ENCODE data around the gene CLIC6. TPM values are rescaled to one million over a fixed set of nuclear protein-coding genes. Genes with fewer than 3 reads are reported as not detected.

CLIC6 gene
- total RNA-seq, 1 experiment from 2014 or later = not detected

- Mint-ChIP-seq H3K9me3 (ENCODE audit: unreplicated experiment) (peaks cover 10% of the 10 kb centered on the region), H3K27me3 (ENCODE audit: insufficient read depth, unreplicated experiment) (no peaks in the 10 kb centered on the region), H3K27ac (ENCODE audit: unreplicated experiment) (no peak overlapping the region), H3K4me3 (ENCODE audit: unreplicated experiment) (no peak overlapping the region), H3K36me3 (ENCODE audit: insufficient read depth, unreplicated experiment) (no peaks in the 10 kb centered on the region), H3K4me1 (ENCODE audit: low read depth, unreplicated experiment) (peaks cover 17% of the 10 kb centered on the region)
- H3K9me3 ChIP-seq = no peaks in the 10 kb centered on the region
- no peak overlapping the region for H3K4me3 ChIP-seq (ENCODE audit: low read depth, low read length)
- peaks cover 8% of the 10 kb centered on the region; the same call in 1 of the 2 replicates for H3K4me1 ChIP-seq
- no peak for DNase-seq
- no TSS peak for BruUV-seq (replicated peaks)
- intact Hi-C loops (cut with micrococcal nuclease; ENCODE audit: unreplicated experiment) = no loop called here
- no peaks in the 10 kb centered on the region for H3K27me3 ChIP-seq (replicated peaks; ENCODE audit: control insufficient read depth, insufficient read depth, low read length)
- H3K36me3 ChIP-seq (ENCODE audit: control insufficient read depth, insufficient read depth, low read length) = no peaks in the 10 kb centered on the region
- POLR2A ChIA-PET = no interaction called here
- TF ChIP-seq, protein P1, sequence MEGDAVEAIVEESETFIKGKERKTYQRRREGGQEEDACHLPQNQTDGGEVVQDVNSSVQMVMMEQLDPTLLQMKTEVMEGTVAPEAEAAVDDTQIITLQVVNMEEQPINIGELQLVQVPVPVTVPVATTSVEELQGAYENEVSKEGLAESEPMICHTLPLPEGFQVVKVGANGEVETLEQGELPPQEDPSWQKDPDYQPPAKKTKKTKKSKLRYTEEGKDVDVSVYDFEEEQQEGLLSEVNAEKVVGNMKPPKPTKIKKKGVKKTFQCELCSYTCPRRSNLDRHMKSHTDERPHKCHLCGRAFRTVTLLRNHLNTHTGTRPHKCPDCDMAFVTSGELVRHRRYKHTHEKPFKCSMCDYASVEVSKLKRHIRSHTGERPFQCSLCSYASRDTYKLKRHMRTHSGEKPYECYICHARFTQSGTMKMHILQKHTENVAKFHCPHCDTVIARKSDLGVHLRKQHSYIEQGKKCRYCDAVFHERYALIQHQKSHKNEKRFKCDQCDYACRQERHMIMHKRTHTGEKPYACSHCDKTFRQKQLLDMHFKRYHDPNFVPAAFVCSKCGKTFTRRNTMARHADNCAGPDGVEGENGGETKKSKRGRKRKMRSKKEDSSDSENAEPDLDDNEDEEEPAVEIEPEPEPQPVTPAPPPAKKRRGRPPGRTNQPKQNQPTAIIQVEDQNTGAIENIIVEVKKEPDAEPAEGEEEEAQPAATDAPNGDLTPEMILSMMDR (IDR thresholded peaks at IDR 0.05; ENCODE audit: insufficient read depth in 1 of 2, low read depth in 1 of 2, low read length in 1 of 2, severe bottlenecking in 1 of 2, unreplicated experiment in 1 of 2) = no peak
- CTCF ChIA-PET = no interaction called here
Measured at GRCh38 chr21:34740198-34740597, 71.4 kb downstream of the CLIC6 start.

DNA sequence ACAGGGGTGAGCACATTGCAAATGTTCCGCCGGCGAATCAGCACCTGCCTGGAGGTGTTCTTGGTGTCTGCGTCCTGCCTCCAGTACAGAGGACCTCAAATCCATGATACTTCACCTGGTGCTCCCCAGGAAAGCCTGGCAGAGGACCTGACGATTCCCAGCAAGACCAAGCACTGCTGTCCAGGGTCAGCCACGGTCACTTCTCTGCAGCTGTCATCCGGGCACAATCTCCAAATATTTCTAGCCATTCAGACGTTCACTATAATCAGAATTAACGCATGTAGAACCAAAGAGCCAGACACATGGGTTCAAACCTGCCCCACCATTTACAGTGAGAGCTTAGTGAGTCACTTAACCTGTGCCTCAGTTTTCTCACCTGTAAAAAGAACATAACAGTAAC lies 74.5 kb downstream of the CLIC6 start:
- H3K36me3 Mint-ChIP-seq (ENCODE audit: insufficient read depth, unreplicated experiment) = no peaks in the 10 kb centered on the region
- intact Hi-C loops (cut with micrococcal nuclease; ENCODE audit: unreplicated experiment) = no loop called here
- no peak for DNase-seq
- peaks cover 1% of the 10 kb centered on the region for H3K4me1 Mint-ChIP-seq (ENCODE audit: low read depth, unreplicated experiment)
- no peak overlapping the region for H3K4me3 Mint-ChIP-seq (ENCODE audit: unreplicated experiment)
- H3K27me3 ChIP-seq (replicated peaks; ENCODE audit: control insufficient read depth, insufficient read depth, low read length) = no peaks in the 10 kb centered on the region
- H3K4me1 ChIP-seq = no peaks in the 10 kb centered on the region
- TF ChIP-seq, protein P1 (IDR thresholded peaks at IDR 0.05; ENCODE audit: insufficient read depth in 1 of 2, low read depth in 1 of 2, low read length in 1 of 2, severe bottlenecking in 1 of 2, unreplicated experiment in 1 of 2) = no peak
- no peak overlapping the region for H3K4me3 ChIP-seq (ENCODE audit: low read depth, low read length)
- H3K27ac Mint-ChIP-seq (ENCODE audit: unreplicated experiment) = no peak overlapping the region
- ChIA-PET POLR2A (interaction anchor here (0.6 kb wide), 1 partner anchor 49 kb away, joined by 3 read pairs; no protein-coding TSS in a partner anchor), CTCF (no interaction called here)
- H3K9me3 ChIP-seq = no peaks in the 10 kb centered on the region
- H3K9me3 Mint-ChIP-seq (ENCODE audit: unreplicated experiment) = peaks cover 10% of the 10 kb centered on the region
- no peaks in the 10 kb centered on the region for H3K27me3 Mint-ChIP-seq (ENCODE audit: insufficient read depth, unreplicated experiment)
- BruUV-seq (replicated peaks) = no TSS peak
- no peaks in the 10 kb centered on the region for H3K36me3 ChIP-seq (ENCODE audit: control insufficient read depth, insufficient read depth, low read length)

GRCh38 chr21:34743831-34744230 lies 75.0 kb downstream of the CLIC6 start:
- Histone ChIP-seq H3K36me3 (ENCODE audit: control insufficient read depth, insufficient read depth, low read length) (no peaks in the 10 kb centered on the region), H3K9me3 (no peaks in the 10 kb centered on the region), H3K27me3 (replicated peaks; ENCODE audit: control insufficient read depth, insufficient read depth, low read length) (no peaks in the 10 kb centered on the region), H3K4me3 (ENCODE audit: low read depth, low read length) (no peak overlapping the region), H3K4me1 (no peaks in the 10 kb centered on the region)
- TF ChIP-seq, protein P1 (IDR thresholded peaks at IDR 0.05; ENCODE audit: insufficient read depth in 1 of 2, low read depth in 1 of 2, low read length in 1 of 2, severe bottlenecking in 1 of 2, unreplicated experiment in 1 of 2) = no peak
- POLR2A ChIA-PET = interaction anchor here (0.6 kb wide), 1 partner anchor 48 kb away, joined by 3 read pairs; no protein-coding TSS in a partner anchor
- no peak for DNase-seq
- H3K27ac Mint-ChIP-seq (ENCODE audit: unreplicated experiment) = no peak overlapping the region
- intact Hi-C loops (cut with micrococcal nuclease; ENCODE audit: unreplicated experiment) = loop anchor here (2.0 kb wide), 1 partner anchor 1097 kb away; no protein-coding TSS in a partner anchor
- no peaks in the 10 kb centered on the region for H3K4me1 Mint-ChIP-seq (ENCODE audit: low read depth, unreplicated experiment)
- peaks cover 10% of the 10 kb centered on the region for H3K9me3 Mint-ChIP-seq (ENCODE audit: unreplicated experiment)
- H3K27me3 Mint-ChIP-seq (ENCODE audit: insufficient read depth, unreplicated experiment) = no peaks in the 10 kb centered on the region
- CTCF ChIA-PET = no interaction called here
- H3K36me3 Mint-ChIP-seq (ENCODE audit: insufficient read depth, unreplicated experiment) = no peaks in the 10 kb centered on the region
- H3K4me3 Mint-ChIP-seq (ENCODE audit: unreplicated experiment) = no peak overlapping the region
- BruUV-seq (replicated peaks) = no TSS peak

Data from Caco-2 (cell line).